Panc1 (cell line): Measurements from ENCODE around the gene CXCR1. TPM values are rescaled to one million over a fixed set of nuclear protein-coding genes. Genes with fewer than 3 reads are reported as not detected.

Source experiments
- ATAC-seq: fragments of 200-7000 bp; cut with Tn5 transposase; 2 replicates; pipeline ENCODE4 v1.9.1; 2020; ENCODE audit warnings: mild to moderate bottlenecking, moderate library complexity
- BruUV-seq: library from RNA; stranded (reverse); fragments of 400-500 nt; replicated peaks from 2 replicates; lab custom pipeline; 2021; lab: Mats Ljungman, UMichigan
- CTCF ChIA-PET: fragments of 300-600 bp; sonication (Branson Sonifier 250); formaldehyde crosslinking; loops from one replicate; lab custom pipeline; 2022; ENCODE audit warnings: antibody characterized with exemption; lab: Charles Lee
- POLR2A ChIA-PET: fragments of 300-600 bp; sonication (Branson Sonifier 250); formaldehyde crosslinking; loops from one replicate; lab custom pipeline; 2022; ENCODE audit warnings: antibody characterized with exemption; lab: Charles Lee
- DNase-seq: peaks from one replicate; pipeline ENCODE4 v3.0.0-alpha.2; 2010; ENCODE audit warnings: low read depth, low spot score
- H3K27ac ChIP-seq: 2 replicates; pipeline ENCODE4 v1.5.1; 2011; ENCODE audit warnings: mild to moderate bottlenecking, low read length, inconsistent platforms
- H3K27me3 ChIP-seq: fragments of 200-500 bp; sonication (Bioruptor generic); 2 replicates; pipeline ENCODE4 v1.6.0; 2014; ENCODE audit warnings: low read length, inconsistent platforms; ENCODE audit not compliant: control insufficient read depth, insufficient read depth
- H3K36me3 ChIP-seq: fragments of 200-500 bp; sonication (Bioruptor generic); 2 replicates; pipeline ENCODE4 v1.5.1; 2014; ENCODE audit warnings: inconsistent platforms, mild to moderate bottlenecking, low read length, moderate library complexity; ENCODE audit not compliant: control insufficient read depth, insufficient read depth
- H3K4me1 ChIP-seq: 2 replicates; pipeline ENCODE4 v1.5.1; 2011; ENCODE audit warnings: inconsistent platforms, mild to moderate bottlenecking, low read length, moderate library complexity; ENCODE audit not compliant: control insufficient read depth, insufficient read depth
- H3K4me3 ChIP-seq, 2 experiments: 2 replicates each; pipeline ENCODE4 v1.5.1; 2011 to 2012; ENCODE audit warnings: low read depth in 2 of 2, low read length in 2 of 2, mild to moderate bottlenecking in 2 of 2, inconsistent platforms in 1 of 2, moderate library complexity in 1 of 2
- H3K9me3 ChIP-seq: fragments of 200-500 bp; sonication (Bioruptor generic); 2 replicates; pipeline ENCODE4 v1.5.1; 2014; ENCODE audit warnings: low read depth, mild to moderate bottlenecking, inconsistent platforms, low read length, moderate library complexity; ENCODE audit not compliant: control insufficient read depth, insufficient read depth
- POLR2AphosphoS5 ChIP-seq: IDR thresholded peaks from 2 replicates; pipeline ENCODE4 v1.6.1; 2012; ENCODE audit warnings: mild to moderate bottlenecking, low read depth, low read length, moderate library complexity
- SIN3A ChIP-seq: IDR thresholded peaks from 2 replicates; pipeline ENCODE4 v1.6.1; 2012; ENCODE audit warnings: low read depth, mild to moderate bottlenecking, low read length, moderate library complexity, borderline replicate concordance; ENCODE audit not compliant: insufficient read depth
- TCF7L2 ChIP-seq: IDR thresholded peaks from 2 replicates; pipeline ENCODE4 v1.6.1; 2011; ENCODE audit warnings: mild to moderate bottlenecking, low read depth, low read length, inconsistent platforms
- in situ Hi-C: cut with HindIII; loops from 2 replicates; pipeline ENCODE4 v1.10.0; 2016; ENCODE audit warnings: low sequenced_read_pairs, low pct_unique_long_range_greater_than_20kb
- intact Hi-C: fragments of 100-400 bp; cut with micrococcal nuclease; formaldehyde crosslinking; loops from one replicate; pipeline ENCODE4 v1.10.0; 2022; ENCODE audit not compliant: unreplicated experiment
- total RNA-seq: library from RNA; stranded (reverse); gene quantifications from one replicate; pipeline ENCODE4 v1.2.1, GENCODE V29; 2021; ENCODE audit not compliant: unreplicated experiment
- TF ChIP-seq, protein P1 (sequence below): fragments of 450-650 bp; IDR thresholded peaks from 2 replicates; pipeline ENCODE4 v1.5.1; 2017; ENCODE audit warnings: mild to moderate bottlenecking
- TF ChIP-seq, protein P2 (sequence below), 2 experiments: IDR thresholded peaks; 2 replicates each; pipeline ENCODE4 v1.6.1; 2011 to 2012; ENCODE audit warnings: low read depth in 2 of 2, control low read depth in 1 of 2, low read length in 1 of 2, mild to moderate bottlenecking in 1 of 2, moderate library complexity in 1 of 2; ENCODE audit not compliant: insufficient read depth in 1 of 2

Gene CXCR1
- total RNA-seq, 1 experiment from 2014 or later: not detected

DNA sequence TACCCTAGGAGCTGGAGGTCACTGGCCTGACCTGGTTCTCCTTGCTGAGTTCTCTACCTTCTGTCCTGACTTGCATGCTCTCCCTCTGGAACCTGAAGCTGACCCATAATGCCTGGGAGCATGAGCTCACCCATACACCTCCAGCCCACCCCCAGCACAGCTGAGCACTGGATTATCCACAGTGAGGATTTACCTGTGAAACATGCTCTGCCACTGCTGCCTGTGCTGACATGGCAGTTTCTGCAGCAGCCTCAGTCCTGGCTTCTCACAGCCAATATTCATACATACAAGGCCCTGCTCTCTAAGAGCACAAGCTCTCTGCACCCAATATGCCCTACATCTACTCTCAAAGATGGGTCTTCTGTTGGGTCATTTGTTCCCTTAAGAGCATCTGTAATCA, 35.9 kb downstream of the CXCR1 start:
- in situ Hi-C loops (no loop called here), intact Hi-C loops (no loop called here)
- POLR2A ChIA-PET: no interaction called here
- TF ChIP-seq POLR2AphosphoS5 (no peak), SIN3A (no peak), TCF7L2 (no peak)
- TF ChIP-seq, protein P1, sequence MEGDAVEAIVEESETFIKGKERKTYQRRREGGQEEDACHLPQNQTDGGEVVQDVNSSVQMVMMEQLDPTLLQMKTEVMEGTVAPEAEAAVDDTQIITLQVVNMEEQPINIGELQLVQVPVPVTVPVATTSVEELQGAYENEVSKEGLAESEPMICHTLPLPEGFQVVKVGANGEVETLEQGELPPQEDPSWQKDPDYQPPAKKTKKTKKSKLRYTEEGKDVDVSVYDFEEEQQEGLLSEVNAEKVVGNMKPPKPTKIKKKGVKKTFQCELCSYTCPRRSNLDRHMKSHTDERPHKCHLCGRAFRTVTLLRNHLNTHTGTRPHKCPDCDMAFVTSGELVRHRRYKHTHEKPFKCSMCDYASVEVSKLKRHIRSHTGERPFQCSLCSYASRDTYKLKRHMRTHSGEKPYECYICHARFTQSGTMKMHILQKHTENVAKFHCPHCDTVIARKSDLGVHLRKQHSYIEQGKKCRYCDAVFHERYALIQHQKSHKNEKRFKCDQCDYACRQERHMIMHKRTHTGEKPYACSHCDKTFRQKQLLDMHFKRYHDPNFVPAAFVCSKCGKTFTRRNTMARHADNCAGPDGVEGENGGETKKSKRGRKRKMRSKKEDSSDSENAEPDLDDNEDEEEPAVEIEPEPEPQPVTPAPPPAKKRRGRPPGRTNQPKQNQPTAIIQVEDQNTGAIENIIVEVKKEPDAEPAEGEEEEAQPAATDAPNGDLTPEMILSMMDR: no peak
- TF ChIP-seq, protein P2, sequence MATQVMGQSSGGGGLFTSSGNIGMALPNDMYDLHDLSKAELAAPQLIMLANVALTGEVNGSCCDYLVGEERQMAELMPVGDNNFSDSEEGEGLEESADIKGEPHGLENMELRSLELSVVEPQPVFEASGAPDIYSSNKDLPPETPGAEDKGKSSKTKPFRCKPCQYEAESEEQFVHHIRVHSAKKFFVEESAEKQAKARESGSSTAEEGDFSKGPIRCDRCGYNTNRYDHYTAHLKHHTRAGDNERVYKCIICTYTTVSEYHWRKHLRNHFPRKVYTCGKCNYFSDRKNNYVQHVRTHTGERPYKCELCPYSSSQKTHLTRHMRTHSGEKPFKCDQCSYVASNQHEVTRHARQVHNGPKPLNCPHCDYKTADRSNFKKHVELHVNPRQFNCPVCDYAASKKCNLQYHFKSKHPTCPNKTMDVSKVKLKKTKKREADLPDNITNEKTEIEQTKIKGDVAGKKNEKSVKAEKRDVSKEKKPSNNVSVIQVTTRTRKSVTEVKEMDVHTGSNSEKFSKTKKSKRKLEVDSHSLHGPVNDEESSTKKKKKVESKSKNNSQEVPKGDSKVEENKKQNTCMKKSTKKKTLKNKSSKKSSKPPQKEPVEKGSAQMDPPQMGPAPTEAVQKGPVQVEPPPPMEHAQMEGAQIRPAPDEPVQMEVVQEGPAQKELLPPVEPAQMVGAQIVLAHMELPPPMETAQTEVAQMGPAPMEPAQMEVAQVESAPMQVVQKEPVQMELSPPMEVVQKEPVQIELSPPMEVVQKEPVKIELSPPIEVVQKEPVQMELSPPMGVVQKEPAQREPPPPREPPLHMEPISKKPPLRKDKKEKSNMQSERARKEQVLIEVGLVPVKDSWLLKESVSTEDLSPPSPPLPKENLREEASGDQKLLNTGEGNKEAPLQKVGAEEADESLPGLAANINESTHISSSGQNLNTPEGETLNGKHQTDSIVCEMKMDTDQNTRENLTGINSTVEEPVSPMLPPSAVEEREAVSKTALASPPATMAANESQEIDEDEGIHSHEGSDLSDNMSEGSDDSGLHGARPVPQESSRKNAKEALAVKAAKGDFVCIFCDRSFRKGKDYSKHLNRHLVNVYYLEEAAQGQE (IDR thresholded peaks at IDR 0.05; ENCODE audit: insufficient read depth in 1 of 2, low read depth in 2 of 2, low read length in 1 of 2): no peak
- H3K9me3 ChIP-seq: no peaks in the 10 kb centered on the region
- H3K36me3 ChIP-seq: no peaks in the 10 kb centered on the region
- BruUV-seq: no TSS peak
- DNase-seq (no peak), ATAC-seq (no peak)
- H3K27me3 ChIP-seq: 0 out of 2 replicates have a peak, but pooled peaks cover 3% of the 10 kb centered on the region
- no peak overlapping the region for H3K27ac ChIP-seq
- H3K4me1 ChIP-seq: no peaks in the 10 kb centered on the region
- no peak overlapping the region for H3K4me3 ChIP-seq
- CTCF ChIA-PET: no interaction called here

DNA sequence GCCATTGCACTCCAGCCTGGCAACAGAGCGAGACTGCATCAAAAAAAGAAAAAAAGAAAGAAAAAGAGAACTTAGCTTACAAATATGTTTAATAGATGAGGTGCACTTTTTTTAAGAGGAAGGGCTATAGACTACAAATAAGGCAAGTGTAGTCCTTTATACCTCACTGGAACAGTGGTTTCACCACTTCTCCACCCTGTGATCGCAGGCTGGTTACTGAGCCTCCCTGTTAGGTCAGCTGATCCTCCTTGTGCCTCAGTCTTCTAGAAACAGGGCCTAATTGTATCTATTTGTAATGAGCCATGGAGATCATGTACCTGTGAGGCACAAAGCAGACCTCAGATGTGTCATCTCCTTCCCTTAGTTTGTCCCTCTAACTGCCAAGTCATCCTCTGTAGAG, 36.4 kb downstream of the CXCR1 start:
- Histone ChIP-seq H3K4me3 (no peak overlapping the region), H3K9me3 (no peaks in the 10 kb centered on the region), H3K27me3 (0 out of 2 replicates have a peak, but pooled peaks cover 3% of the 10 kb centered on the region), H3K36me3 (no peaks in the 10 kb centered on the region), H3K27ac (no peak overlapping the region), H3K4me1 (no peaks in the 10 kb centered on the region)
- intact Hi-C loops (no loop called here), in situ Hi-C loops (no loop called here)
- TF ChIP-seq POLR2AphosphoS5 (no peak), SIN3A (no peak), TCF7L2 (no peak)
- TF ChIP-seq, protein P2 (IDR thresholded peaks at IDR 0.05; ENCODE audit: insufficient read depth in 1 of 2, low read depth in 2 of 2, low read length in 1 of 2): no peak
- TF ChIP-seq, protein P1: no peak
- BruUV-seq: no TSS peak
- CTCF ChIA-PET: no interaction called here
- POLR2A ChIA-PET: no interaction called here
- DNase-seq (no peak), ATAC-seq (no peak)
